Testis (tissue), 2 donors: ENCODE results near the gene HRH1.

Source experiments
- CTCF ChIP-seq, 3 experiments: fragments of 450-650 bp in 2 of 3; fragments of 200-600 bp in 1 of 3; sonication (generic) in 1 of 3; IDR thresholded peaks; one replicate each; pipeline ENCODE4 v1.5.1; 2016 to 2019; ENCODE audit warnings: antibody characterized with exemption in 3 of 3, mild to moderate bottlenecking in 2 of 3, moderate library complexity in 1 of 3
- POLR2A ChIP-seq: fragments of 450-650 bp; IDR thresholded peaks from one replicate; pipeline ENCODE4 v1.6.1; 2017; ENCODE audit warnings: antibody characterized with exemption, mild to moderate bottlenecking, moderate library complexity

DNA sequence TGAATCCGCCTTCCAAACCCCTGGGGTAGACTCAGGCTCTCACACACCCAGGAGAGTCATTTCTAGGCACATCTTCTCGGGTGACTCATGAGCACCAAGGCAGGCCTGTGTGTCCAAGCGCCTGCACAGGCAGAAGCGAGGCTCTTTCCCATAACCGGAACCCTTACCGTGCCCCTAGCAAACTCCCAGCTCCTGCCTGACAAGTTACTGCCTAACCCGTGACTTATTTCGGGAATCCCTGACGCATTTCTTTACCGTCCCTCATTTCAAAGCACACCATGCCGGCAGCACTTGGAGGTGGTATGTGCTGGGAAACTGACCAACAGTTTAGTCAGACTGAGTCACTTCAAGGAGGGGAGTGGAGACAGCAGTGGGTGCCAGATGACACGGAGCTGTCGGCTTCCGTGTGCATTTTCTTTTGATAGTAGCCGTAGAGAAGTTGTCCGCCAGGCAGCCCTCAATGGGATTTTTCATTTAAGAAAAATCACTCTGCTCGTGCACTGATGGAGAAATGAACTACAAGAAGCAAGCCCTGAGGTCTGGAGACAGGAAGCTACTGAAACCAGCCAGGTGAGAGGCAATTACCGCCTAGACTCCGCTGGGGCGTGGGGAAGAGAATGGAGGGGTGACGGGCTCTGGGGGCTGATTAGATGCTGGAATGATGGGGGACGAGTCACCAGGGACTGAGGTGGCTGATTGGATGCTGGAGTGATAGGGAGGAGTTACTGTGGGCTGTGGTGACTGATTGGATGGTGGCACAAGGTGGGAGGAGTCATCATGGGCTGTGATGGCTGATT, 17.3 kb upstream of the HRH1 start:
- TF ChIP-seq POLR2A (no peak), CTCF (IDR thresholded peaks at IDR 0.05) (no peak)
